ENCODE measurements around the gene LIN7B.
"Not testable (repeated sequence)": the region's sequence is repeated elsewhere in the genome, so short reads cannot be mapped to it uniquely, and the experiment has no call there.

Gene LIN7B

DNA sequence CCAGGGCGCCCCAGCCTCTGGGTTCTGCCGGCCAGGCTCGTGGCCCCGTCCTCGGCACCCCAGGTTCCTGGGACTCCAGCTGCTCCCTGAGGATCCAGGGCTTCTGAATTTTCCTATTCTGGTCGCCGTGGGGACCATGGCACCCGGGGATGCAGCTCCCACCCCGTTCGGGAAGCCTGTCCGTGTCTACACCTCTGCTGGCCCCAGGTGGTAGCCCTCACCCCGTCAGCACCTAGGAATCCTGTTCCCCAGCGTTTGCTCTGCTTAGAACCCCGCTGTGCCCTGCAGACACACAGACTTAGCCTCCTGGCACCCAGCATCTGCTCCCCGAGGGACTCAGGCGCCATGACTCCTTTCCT lies 6.1 kb downstream of the LIN7B start:
- no peak overlapping the region for H3K4me3 ChIP-seq (ENCODE audit: low read depth, low read length)
- no peak for DNase-seq (ENCODE audit: low read depth)
- TF ChIP-seq, protein P1, sequence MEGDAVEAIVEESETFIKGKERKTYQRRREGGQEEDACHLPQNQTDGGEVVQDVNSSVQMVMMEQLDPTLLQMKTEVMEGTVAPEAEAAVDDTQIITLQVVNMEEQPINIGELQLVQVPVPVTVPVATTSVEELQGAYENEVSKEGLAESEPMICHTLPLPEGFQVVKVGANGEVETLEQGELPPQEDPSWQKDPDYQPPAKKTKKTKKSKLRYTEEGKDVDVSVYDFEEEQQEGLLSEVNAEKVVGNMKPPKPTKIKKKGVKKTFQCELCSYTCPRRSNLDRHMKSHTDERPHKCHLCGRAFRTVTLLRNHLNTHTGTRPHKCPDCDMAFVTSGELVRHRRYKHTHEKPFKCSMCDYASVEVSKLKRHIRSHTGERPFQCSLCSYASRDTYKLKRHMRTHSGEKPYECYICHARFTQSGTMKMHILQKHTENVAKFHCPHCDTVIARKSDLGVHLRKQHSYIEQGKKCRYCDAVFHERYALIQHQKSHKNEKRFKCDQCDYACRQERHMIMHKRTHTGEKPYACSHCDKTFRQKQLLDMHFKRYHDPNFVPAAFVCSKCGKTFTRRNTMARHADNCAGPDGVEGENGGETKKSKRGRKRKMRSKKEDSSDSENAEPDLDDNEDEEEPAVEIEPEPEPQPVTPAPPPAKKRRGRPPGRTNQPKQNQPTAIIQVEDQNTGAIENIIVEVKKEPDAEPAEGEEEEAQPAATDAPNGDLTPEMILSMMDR (IDR thresholded peaks at IDR 0.05; ENCODE audit: low read depth, low read length, missing control alignments) = no peak

GRCh38 chr19:49120868-49121267 lies 6.7 kb downstream of the LIN7B start:
- H3K4me3 ChIP-seq (ENCODE audit: low read depth, low read length) = no peak overlapping the region
- DNase-seq (ENCODE audit: low read depth) = no peak
- TF ChIP-seq, protein P1 (IDR thresholded peaks at IDR 0.05; ENCODE audit: low read depth, low read length, missing control alignments) = no peak

- not testable (repeated sequence) for DNase-seq (ENCODE audit: low read depth); H3K4me3 ChIP-seq (ENCODE audit: low read depth, low read length)
Measured at GRCh38 chr19:49121841-49122240, 7.7 kb downstream of the LIN7B start.

DNA sequence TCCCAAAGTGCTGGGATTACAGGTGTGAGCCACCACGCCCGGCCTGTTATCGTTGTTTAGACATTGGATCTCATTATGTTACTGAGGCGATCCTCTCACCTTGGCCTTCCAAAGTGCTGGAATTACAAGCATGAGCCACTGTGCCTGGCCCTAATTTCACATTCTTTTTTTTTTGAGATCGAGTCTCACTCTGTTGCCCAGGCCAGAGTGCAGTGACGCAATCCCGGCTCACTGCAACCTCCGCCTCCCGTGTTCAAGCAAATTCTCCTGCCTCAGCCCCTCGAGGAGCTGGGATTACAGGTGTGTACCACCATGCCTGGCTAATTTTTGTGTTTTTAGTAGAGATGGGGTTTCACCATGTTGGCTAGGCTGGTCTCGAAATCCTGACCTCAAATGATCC lies 9.1 kb downstream of the LIN7B start:
- H3K4me3 ChIP-seq (ENCODE audit: low read depth, low read length); DNase-seq (ENCODE audit: low read depth): not testable (repeated sequence)

DNA sequence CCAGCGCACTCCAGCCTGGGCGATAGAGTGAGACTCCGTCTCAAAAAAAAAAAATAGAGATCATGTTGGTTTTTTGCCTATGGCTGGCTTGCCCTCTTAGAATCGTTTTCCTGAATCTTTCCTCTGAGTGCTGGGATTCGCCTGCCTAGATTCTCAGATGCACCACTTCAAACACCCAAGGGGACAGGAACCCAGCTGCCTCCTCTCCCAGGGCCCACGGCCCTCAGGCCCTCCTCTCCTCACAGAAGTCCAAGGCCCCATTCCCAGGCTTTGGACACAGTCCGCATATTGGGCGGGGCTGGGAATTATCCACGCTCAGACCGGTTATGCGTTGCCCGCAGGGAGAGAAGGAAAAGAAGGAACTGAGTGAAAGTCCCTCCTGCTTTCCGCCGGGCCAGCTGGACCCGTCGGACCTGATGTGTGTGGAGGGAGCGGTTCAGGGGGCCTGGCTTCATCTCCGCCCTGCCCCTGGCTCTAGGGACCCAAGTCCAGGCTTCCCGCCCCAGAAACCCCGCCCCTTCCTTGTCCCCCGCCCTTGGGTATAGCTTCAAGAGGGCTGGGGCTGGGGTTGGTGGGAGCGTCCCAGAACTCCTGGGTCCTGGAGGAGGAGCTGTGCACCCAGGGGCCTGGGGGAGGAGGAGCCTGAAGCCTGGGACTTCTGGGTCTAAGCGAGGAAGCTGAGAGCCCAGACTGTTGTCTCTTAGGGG lies 11.0 kb downstream of the LIN7B start:
- no peak overlapping the region for H3K4me3 ChIP-seq (ENCODE audit: low read depth, low read length)
- DNase-seq (ENCODE audit: low read depth) = no peak
- TF ChIP-seq, protein P1 (IDR thresholded peaks at IDR 0.05; ENCODE audit: low read depth, low read length, missing control alignments) = no peak

GRCh38 chr19:49126575-49126974 lies 12.4 kb downstream of the LIN7B start:
- DNase-seq (ENCODE audit: low read depth) = no peak
- TF ChIP-seq, protein P1 (IDR thresholded peaks at IDR 0.05; ENCODE audit: low read depth, low read length, missing control alignments) = no peak
- no peak overlapping the region for H3K4me3 ChIP-seq (ENCODE audit: low read depth, low read length)

GRCh38 chr19:49127225-49127624 lies 13.1 kb downstream of the LIN7B start:
- not testable (repeated sequence) for H3K4me3 ChIP-seq (ENCODE audit: low read depth, low read length)

DNA sequence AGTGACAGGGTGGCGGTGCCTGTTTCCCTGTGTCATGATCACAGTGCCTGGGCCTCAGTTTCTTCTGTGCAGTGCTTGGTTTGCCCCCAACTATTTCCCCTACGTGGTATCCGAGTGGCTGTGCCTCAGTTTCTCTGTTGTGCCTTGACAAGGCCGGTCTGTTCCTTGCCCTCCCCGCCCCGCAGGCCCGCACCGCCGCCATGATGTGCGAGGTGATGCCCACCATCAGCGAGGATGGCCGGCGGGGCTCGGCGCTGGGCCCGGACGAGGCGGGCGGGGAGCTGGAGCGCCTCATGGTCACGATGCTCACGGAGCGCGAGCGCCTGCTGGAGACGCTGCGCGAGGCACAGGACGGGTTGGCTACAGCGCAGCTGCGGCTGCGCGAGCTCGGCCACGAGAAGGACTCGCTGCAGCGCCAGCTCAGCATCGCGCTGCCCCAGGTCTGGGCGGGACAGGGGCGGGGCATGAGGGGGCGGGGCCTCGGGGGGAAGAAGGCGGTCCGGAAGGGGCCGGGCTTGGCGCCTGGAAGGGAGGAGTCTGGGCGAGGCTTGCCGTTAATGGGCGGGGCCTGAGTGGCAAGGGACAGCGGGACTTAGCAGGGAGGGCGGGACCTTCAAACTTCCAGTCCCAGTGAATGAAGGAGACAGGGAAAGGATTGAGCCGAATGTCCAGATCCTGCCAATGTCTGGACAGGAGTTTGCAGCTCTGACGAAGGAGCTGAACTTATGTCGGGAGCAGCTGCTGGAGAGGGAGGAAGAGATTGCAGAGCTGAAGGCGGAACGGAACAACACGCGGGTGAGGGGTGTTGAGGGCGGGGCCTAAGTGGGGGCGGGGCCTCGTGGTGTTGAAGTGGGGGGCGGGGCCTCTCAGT lies 13.7 kb downstream of the LIN7B start:
- TF ChIP-seq, protein P1 (IDR thresholded peaks at IDR 0.05; ENCODE audit: low read depth, low read length, missing control alignments) = peak; percentile 17
- peak; percentile 80 for DNase-seq (ENCODE audit: low read depth)
- peak overlapping the region; percentile 41 for H3K4me3 ChIP-seq (ENCODE audit: low read depth, low read length)

More at GRCh38 chr19:49127225-49127624, 13.1 kb downstream of the LIN7B start:
- not testable (repeated sequence) for DNase-seq (ENCODE audit: low read depth)
